HS-5 (cell line): ENCODE results near the gene NKAIN2.
"Not testable (repeated sequence)": the region's sequence is repeated elsewhere in the genome, so short reads cannot be mapped to it uniquely, and the experiment has no call there.

Experiments
- DNase-seq: peaks from one replicate; pipeline ENCODE4 v3.0.0-alpha.2; 2012; ENCODE audit warnings: low read depth

NKAIN2 gene

GRCh38 chr6:124324237-124324636, 520.6 kb downstream of the NKAIN2 start:
- no peak for DNase-seq

GRCh38 chr6:124330197-124330596, 526.5 kb downstream of the NKAIN2 start:
- DNase-seq = no peak

GRCh38 chr6:124334359-124334758, 530.7 kb downstream of the NKAIN2 start:
- no peak for DNase-seq

GRCh38 chr6:124339610-124340334, 536.1 kb downstream of the NKAIN2 start:
- no peak for DNase-seq

GRCh38 chr6:124348339-124348738, 544.7 kb downstream of the NKAIN2 start:
- not testable (repeated sequence) for DNase-seq

- DNase-seq = no peak
Measured at GRCh38 chr6:124355146-124355545, 551.5 kb downstream of the NKAIN2 start.

GRCh38 chr6:124356276-124356810, 552.7 kb downstream of the NKAIN2 start:
- DNase-seq = no peak

GRCh38 chr6:124356811-124357210, 553.1 kb downstream of the NKAIN2 start:
- no peak for DNase-seq

GRCh38 chr6:124368131-124368530, 564.5 kb downstream of the NKAIN2 start:
- no peak for DNase-seq

DNA sequence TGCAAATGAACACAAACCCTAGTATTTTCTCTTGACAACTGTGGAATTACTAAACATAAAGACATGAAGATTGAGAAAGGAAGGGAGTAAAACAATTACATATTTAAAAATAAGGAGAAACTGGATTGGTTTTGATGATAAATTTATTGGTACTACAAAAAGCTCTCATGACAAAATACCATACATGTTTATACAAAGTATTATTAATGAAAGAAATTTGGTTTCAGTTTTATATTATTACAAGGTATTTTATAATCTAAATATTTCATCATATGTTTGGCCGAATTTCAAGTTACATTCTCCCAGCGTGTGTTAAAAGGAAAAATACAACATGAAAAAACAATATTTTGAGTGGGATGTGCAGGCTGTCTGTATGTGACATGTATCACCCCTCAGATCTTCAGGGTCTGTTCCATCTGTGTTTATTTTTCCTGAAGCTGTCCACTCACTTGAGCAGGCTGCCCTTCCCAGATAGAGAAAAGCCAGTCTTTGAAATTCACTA, 568.4 kb downstream of the NKAIN2 start:
- DNase-seq = no peak

DNA sequence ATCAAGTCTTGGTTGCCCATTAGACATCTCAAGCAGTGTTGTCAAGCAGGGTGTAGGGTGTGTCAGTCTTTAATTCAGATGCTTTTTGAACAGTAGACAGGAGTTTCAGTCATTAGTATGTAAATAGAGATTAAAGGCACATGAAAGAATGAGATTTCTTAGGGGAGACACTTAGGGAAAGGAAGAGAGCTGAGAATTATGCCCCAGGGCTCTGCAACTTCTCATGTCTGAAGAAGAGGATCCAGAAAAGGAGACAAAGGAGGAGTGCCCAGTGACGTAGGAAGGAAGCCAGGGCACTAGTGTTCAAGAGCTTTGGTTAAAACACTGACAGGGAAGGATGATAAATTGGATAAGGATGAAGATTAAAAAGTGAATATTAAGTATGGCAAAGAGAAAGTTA, 569.7 kb downstream of the NKAIN2 start:
- no peak for DNase-seq

DNA sequence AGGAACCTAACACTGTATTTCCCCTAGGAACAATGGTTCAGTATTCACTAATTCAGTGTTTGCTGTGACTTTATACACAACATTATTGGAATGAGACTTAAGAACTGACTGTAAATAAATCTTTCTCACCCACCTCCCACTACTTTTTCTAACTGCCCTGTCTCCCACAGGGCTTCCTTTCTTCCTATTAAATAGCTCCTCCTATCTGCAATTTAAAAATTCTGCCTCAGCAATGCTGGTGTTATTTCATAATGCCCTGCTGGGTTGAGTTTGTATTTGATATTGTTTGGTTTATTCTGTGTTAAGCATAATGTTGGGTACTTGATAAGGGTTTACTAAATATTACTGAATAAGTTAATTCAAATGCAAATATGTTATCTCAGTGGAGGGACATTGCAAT, 585.5 kb downstream of the NKAIN2 start:
- no peak for DNase-seq

GRCh38 chr6:124393536-124393935, 589.9 kb downstream of the NKAIN2 start:
- no peak for DNase-seq

- DNase-seq = no peak
Measured at GRCh38 chr6:124396361-124396760, 592.7 kb downstream of the NKAIN2 start.

- no peak for DNase-seq
Measured at GRCh38 chr6:124400261-124400999, 596.8 kb downstream of the NKAIN2 start.

GRCh38 chr6:124410425-124410824, 606.8 kb downstream of the NKAIN2 start:
- DNase-seq = not testable (repeated sequence)

- DNase-seq = not testable (repeated sequence)
Measured at GRCh38 chr6:124412657-124413056, 609.0 kb downstream of the NKAIN2 start.

DNA sequence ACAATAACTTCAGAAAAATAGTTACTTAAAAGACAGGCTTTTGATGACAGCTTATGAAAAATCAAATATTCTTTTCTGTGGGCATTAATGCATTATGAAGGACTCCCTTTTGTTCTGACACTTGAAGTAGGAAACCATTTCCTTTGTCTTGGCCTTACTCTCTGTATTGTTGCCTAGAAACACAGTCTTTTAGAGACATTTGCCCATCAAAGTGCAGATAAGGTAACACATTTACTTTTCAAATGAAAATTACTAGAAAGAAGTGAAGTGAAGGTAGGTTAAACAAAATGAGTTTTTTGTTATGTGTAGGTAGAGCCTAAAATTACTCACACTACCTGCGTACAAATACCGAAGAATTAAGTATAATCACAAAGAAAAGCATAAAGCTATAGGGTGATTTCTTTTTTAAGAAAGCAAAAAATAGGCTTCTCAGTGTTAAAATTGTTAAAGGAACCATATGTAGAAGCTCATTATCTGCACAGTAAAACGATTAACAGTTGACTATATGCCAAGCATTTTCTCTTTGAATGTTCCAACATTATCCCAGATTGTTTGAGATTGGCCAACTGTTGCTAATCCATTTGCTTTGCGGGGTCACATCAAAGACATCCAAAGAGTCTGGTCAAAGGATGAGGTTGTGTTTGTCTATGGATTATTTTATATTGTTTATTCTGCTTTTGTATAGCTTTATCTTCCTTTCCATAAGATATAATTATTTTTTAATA, 616.6 kb downstream of the NKAIN2 start:
- DNase-seq = no peak

DNA sequence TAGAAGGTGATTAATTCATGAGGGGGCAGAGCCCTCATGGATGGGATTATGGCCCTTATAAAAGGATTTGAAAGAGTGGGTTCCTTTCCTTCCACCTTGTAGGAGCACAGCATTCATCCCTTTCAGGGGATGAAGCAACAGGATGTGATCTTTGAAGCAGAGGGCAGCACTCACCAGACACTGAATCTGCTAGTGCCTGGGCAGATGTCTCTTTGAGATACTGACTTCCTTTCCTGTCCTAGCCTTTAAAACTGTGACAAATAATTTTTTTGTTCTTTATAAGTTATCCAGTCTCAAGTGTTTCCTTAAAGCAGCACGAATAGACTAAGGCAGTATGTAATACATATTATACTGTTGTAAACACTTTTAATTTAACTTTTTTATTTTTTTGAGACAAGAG, 620.0 kb downstream of the NKAIN2 start:
- no peak for DNase-seq

DNA sequence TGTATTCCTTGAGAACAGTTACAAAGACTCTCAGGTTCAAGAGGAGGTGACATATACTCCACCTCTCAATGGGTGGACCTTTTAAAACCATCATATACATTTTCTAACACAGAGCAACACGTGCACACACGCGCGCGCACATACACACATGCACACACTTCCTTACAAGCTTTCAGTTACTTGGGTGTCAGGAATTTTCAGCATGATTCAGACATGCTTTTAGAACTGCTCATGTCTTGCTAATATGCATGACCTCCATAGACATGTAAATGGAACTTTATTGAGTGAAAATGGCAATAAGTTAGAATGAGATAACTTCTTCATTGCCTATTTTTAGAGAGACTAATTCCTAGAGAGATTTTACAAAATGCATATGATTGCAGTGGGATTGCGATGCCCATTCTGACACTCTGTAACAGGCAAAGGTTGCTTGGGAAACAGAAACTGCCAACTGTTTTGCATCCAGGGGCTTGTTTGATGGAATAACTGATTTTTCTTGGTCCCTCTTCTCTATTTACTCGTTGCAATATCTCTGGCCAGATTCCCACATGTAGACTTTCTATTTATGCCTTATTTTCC, 627.2 kb downstream of the NKAIN2 start:
- no peak for DNase-seq

DNA sequence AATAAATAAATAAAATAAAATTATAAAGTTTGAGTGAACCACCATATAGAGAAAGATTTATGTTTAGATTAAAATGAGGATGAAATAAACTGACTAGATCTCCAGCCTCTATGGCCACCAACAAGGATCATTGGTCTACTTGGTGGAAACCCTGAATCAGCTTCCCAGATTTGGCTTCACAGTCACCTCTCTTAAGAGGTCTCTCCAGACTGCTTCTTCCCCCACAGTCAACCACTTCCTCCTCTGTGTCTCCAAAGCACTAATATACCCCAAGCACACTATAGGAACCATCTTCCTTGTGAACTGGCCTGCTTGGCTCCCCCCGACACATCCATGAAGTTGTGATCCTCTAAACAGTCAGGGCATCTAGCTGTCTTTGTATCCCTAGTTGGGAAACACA, 629.0 kb downstream of the NKAIN2 start:
- DNase-seq = no peak
